Measurements from ENCODE around the gene SSBP3.

GRCh38 chr1:54378157-54378873, 27.9 kb downstream of the SSBP3 start:
- no peak for TF ChIP-seq CTCF (optimal IDR thresholded peaks at IDR 0.05 in 1 of 3, IDR thresholded peaks at IDR 0.05 in 1 of 3, conservative IDR thresholded peaks at IDR 0.05 in 1 of 3; ENCODE audit: extremely low read depth in 1 of 3, insufficient read depth in 2 of 3, low read length in 3 of 3)
- no peak for TF ChIP-seq EZH2 (IDR thresholded peaks at IDR 0.05; ENCODE audit: low read length)
